Body of pancreas (tissue), 4 donors: ENCODE measurements around the gene SMAP1.

Experiments
- POLR2A ChIP-seq, 3 donors: fragments of 450-650 bp; IDR thresholded peaks; one replicate each; pipeline ENCODE4 v1.6.1; 2016; ENCODE audit warnings: antibody characterized with exemption in 3 of 3, mild to moderate bottlenecking in 2 of 3
- TF ChIP-seq, protein P1 (sequence below), 7 experiments: fragments of 450-650 bp in 4 of 7; fragments of 200-600 bp in 3 of 7; sonication (generic) in 3 of 7; IDR thresholded peaks; one replicate each; pipeline ENCODE4 v1.5.1; 2016 to 2019; ENCODE audit warnings: antibody characterized with exemption in 7 of 7

DNA sequence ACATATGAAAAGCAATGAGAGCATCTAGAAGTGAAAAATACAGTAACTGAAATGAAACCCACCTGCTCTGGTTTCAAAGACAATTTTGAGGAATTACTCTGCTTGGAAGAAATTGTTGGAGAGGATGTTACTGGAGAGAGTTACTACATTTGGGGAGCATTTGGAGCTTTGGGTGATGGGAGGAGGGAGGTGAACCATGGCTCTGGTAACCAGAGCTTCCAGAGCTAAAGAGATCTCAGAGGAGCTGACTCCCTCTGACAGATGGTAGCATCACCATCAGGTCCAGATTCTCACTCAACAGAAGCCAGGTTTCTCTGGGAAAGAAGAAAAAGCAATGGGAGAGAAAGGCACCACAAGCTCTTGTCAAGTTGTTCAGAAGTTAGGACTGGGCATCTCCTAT is 42.2 kb upstream of the SMAP1 start:
- TF ChIP-seq, protein P1, sequence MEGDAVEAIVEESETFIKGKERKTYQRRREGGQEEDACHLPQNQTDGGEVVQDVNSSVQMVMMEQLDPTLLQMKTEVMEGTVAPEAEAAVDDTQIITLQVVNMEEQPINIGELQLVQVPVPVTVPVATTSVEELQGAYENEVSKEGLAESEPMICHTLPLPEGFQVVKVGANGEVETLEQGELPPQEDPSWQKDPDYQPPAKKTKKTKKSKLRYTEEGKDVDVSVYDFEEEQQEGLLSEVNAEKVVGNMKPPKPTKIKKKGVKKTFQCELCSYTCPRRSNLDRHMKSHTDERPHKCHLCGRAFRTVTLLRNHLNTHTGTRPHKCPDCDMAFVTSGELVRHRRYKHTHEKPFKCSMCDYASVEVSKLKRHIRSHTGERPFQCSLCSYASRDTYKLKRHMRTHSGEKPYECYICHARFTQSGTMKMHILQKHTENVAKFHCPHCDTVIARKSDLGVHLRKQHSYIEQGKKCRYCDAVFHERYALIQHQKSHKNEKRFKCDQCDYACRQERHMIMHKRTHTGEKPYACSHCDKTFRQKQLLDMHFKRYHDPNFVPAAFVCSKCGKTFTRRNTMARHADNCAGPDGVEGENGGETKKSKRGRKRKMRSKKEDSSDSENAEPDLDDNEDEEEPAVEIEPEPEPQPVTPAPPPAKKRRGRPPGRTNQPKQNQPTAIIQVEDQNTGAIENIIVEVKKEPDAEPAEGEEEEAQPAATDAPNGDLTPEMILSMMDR (IDR thresholded peaks at IDR 0.05) = no peak
- no peak for TF ChIP-seq POLR2A (IDR thresholded peaks at IDR 0.05)
